Nephron progenitor cell (in vitro differentiated cells): ENCODE data around the gene PID1.

Experiments used
- DNase-seq: peaks from one replicate; pipeline ENCODE4 v3.0.0; 2021
- H3K27ac Mint-ChIP-seq: 2 replicates; pipeline ENCODE4 v1.8.0; 2021; ENCODE audit warnings: mild to moderate bottlenecking, moderate library complexity, mixed read lengths
- H3K27me3 Mint-ChIP-seq: 2 replicates; pipeline ENCODE4 v1.8.0; 2021; ENCODE audit warnings: mild to moderate bottlenecking, low read depth, mixed read lengths; ENCODE audit not compliant: poor library complexity
- H3K36me3 Mint-ChIP-seq: 2 replicates; pipeline ENCODE4 v1.8.0; 2021; ENCODE audit warnings: low read depth, mixed read lengths
- H3K4me1 Mint-ChIP-seq: 2 replicates; pipeline ENCODE4 v1.8.0; 2021; ENCODE audit warnings: mixed read lengths
- H3K4me3 Mint-ChIP-seq: 2 replicates; pipeline ENCODE4 v1.8.0; 2021; ENCODE audit warnings: mild to moderate bottlenecking, moderate library complexity, mixed read lengths
- H3K9me3 Mint-ChIP-seq: 2 replicates; pipeline ENCODE4 v1.8.0; 2021; ENCODE audit warnings: mild to moderate bottlenecking, moderate library complexity, mixed read lengths
- CTCF ChIP-seq: fragments of 200-600 bp; sonication (generic); IDR thresholded peaks from 2 replicates; pipeline ENCODE4 v1.5.0; 2021; ENCODE audit warnings: antibody characterized with exemption

Gene PID1

DNA sequence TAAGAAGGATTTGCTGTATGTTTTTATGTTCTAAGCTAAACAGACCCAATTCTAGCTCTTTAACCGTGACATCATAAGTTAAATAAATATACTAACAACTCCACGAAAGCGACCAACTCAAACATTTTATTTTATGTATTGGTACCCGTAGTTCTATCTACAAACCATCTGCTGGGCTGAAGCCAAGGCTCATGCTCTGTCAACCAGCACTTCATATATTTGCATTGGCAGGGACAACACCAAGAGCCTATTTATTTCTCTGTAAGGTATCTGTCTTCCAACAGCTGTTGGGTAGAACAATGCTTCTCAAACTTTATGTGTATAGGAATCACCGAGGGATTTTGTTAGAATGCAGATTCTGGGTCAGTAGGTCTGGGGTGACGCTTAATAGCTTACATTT is 64.5 kb downstream of the PID1 start:
- no peak for TF ChIP-seq CTCF
- H3K36me3 Mint-ChIP-seq, result no peaks in the 10 kb centered on the region
- H3K4me1 Mint-ChIP-seq, result no peaks in the 10 kb centered on the region
- no peaks in the 10 kb centered on the region for H3K9me3 Mint-ChIP-seq
- H3K27me3 Mint-ChIP-seq, result peaks cover 5% of the 10 kb centered on the region
- H3K27ac Mint-ChIP-seq, result no peak overlapping the region
- DNase-seq, result no peak
- H3K4me3 Mint-ChIP-seq, result no peak overlapping the region

DNA sequence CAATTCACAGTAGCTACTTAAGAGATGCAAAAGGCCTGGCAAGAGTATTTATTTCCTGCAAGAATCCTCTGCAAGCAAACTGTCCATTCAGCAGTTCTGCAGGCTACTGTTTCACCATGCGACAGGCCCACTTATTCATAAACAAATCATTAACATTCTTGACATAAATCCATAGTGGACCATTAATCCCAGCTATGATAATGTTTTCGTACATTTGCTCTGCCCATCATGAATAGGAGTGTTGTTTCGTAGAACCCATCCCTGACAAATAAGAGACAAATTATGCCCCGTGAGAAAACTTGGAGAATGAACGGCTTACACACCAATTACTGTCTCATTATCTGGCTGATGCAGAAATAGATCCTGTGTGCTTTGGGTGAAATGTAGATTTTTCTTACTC is 65.4 kb downstream of the PID1 start:
- Mint-ChIP-seq H3K4me3 (no peak overlapping the region), H3K36me3 (no peaks in the 10 kb centered on the region), H3K9me3 (no peaks in the 10 kb centered on the region), H3K27ac (no peak overlapping the region), H3K4me1 (no peaks in the 10 kb centered on the region), H3K27me3 (no peaks in the 10 kb centered on the region)
- no peak for TF ChIP-seq CTCF
- no peak for DNase-seq

DNA sequence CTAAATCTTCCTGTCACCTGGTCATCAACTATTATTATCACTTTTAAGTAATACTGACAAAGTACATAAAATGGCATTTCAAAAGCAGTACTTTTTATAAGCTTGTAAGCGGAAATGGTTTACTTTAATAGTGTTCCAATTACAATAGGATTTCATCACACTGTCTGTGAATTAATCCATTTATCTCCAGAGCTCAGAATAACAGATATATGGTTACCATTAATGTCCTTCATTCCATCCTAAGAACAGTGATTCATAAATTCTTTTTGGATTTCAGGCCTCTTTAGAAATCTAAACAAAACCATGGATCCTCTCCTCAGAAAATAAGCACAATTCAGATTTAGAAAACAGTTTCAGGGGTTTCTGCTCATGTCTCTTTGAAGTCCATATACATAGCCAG is 68.4 kb downstream of the PID1 start:
- Mint-ChIP-seq H3K27ac (no peak overlapping the region), H3K27me3 (peaks cover 3% of the 10 kb centered on the region), H3K4me1 (no peaks in the 10 kb centered on the region), H3K9me3 (no peaks in the 10 kb centered on the region), H3K36me3 (no peaks in the 10 kb centered on the region), H3K4me3 (no peak overlapping the region)
- no peak for TF ChIP-seq CTCF
- no peak for DNase-seq

DNA sequence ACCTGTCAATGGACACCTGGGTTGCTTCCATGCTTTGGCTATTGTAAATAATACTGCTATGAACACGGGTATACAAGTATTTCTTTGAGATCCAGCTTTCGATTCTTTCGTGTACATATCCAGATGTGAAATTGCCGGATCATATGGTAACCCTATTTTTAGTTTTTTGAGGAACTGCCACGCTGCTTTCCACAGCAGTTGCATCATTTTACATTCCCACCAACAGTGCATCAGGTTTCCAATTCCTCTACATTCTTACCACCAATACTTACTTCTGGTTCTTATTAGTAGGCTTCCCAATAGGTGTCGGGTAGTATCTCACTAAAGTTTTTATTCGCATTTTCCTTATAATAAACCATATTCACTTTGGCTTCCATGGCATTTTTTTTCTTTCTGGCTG is 69.6 kb downstream of the PID1 start:
- Mint-ChIP-seq H3K27ac (no peak overlapping the region), H3K36me3 (no peaks in the 10 kb centered on the region), H3K4me1 (no peaks in the 10 kb centered on the region), H3K4me3 (no peak overlapping the region), H3K27me3 (peaks cover 3% of the 10 kb centered on the region), H3K9me3 (no peaks in the 10 kb centered on the region)
- TF ChIP-seq CTCF, result no peak
- DNase-seq, result no peak

GRCh38 chr2:229199267-229199666 is 71.8 kb downstream of the PID1 start:
- Mint-ChIP-seq H3K27me3 (peaks cover 3% of the 10 kb centered on the region), H3K4me1 (no peaks in the 10 kb centered on the region), H3K36me3 (no peaks in the 10 kb centered on the region), H3K9me3 (no peaks in the 10 kb centered on the region), H3K27ac (no peak overlapping the region), H3K4me3 (no peak overlapping the region)
- no peak for DNase-seq
- TF ChIP-seq CTCF, result no peak

- H3K4me3 Mint-ChIP-seq, result no peak overlapping the region
- H3K27ac Mint-ChIP-seq, result no peak overlapping the region
- no peaks in the 10 kb centered on the region for H3K4me1 Mint-ChIP-seq
- no peaks in the 10 kb centered on the region for H3K9me3 Mint-ChIP-seq
- H3K27me3 Mint-ChIP-seq, result peaks cover 3% of the 10 kb centered on the region
- no peak for DNase-seq
- no peak for TF ChIP-seq CTCF
- H3K36me3 Mint-ChIP-seq, result no peaks in the 10 kb centered on the region
Observed at GRCh38 chr2:229196448-229196847, 74.6 kb downstream of the PID1 start.
